ENCODE data around the gene FOXP1. TPM values are rescaled to one million over a fixed set of nuclear protein-coding genes. Genes with fewer than 3 reads are reported as not detected.

FOXP1 gene
- polyA plus RNA-seq, 1 donor from 2014 or later: 5.6 TPM

DNA sequence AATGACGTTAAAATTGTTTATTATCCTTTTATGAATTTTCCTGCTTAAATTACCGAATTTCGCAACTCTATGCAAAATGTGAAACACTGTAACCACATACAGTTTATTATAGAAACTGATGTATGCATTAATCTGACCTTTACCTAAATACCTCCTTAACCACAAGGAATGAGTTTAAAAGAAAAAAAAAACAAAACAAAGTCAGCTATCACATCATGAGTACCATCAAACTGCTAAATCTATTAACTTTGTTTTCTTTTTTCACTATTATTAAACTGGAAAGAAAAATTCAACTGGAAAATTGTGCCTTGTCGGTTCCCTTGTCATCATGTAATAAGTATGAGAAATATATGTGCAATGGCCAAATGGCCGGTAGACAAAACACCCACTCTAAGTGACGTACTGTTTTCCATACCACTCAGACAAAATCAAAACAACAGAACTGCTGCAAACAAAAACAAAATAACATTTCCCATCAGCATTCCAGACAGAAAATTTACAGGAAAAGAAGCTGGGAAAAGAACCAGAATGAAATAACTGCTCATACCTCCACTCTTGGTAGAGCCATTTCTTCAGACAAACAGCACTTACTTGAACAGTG is 415.3 kb downstream of the FOXP1 start:
- H3K79me2 ChIP-seq (replicated peaks; ENCODE audit: insufficient read depth, low read length): no peaks in the 10 kb centered on the region
- no peaks in the 10 kb centered on the region for H3K9me2 ChIP-seq (ENCODE audit: insufficient read depth, low read length)
- no peaks in the 10 kb centered on the region for H3K36me3 ChIP-seq (ENCODE audit: insufficient read depth, low read length)
- no peaks in the 10 kb centered on the region for H3F3A ChIP-seq (ENCODE audit: insufficient read depth, low read length, poor library complexity, severe bottlenecking)
- H3K9me3 ChIP-seq (ENCODE audit: low read length): no peaks in the 10 kb centered on the region
- no peak overlapping the region for H2AFZ ChIP-seq (ENCODE audit: low read depth, low read length)
- no peaks in the 10 kb centered on the region for H3K27me3 ChIP-seq (ENCODE audit: insufficient read depth, low read depth, low read length)
- H3K9ac ChIP-seq (ENCODE audit: low read length): no peak overlapping the region
- H4K20me1 ChIP-seq (ENCODE audit: insufficient read depth): no peaks in the 10 kb centered on the region
- H3K27ac ChIP-seq (ENCODE audit: low read length): no peak overlapping the region
- TF ChIP-seq MXI1 (conservative IDR thresholded peaks at IDR 0.05; ENCODE audit: poor library complexity, severe bottlenecking) (no peak), RAD21 (conservative IDR thresholded peaks at IDR 0.05) (no peak), POLR2AphosphoS5 (IDR thresholded peaks at IDR 0.05) (no peak), EP300 (conservative IDR thresholded peaks at IDR 0.05; ENCODE audit: poor library complexity, severe bottlenecking) (no peak)
- no peak overlapping the region for H3K4me3 ChIP-seq (ENCODE audit: low read length)
- H3K4me2 ChIP-seq (ENCODE audit: low read length): no peak overlapping the region

DNA sequence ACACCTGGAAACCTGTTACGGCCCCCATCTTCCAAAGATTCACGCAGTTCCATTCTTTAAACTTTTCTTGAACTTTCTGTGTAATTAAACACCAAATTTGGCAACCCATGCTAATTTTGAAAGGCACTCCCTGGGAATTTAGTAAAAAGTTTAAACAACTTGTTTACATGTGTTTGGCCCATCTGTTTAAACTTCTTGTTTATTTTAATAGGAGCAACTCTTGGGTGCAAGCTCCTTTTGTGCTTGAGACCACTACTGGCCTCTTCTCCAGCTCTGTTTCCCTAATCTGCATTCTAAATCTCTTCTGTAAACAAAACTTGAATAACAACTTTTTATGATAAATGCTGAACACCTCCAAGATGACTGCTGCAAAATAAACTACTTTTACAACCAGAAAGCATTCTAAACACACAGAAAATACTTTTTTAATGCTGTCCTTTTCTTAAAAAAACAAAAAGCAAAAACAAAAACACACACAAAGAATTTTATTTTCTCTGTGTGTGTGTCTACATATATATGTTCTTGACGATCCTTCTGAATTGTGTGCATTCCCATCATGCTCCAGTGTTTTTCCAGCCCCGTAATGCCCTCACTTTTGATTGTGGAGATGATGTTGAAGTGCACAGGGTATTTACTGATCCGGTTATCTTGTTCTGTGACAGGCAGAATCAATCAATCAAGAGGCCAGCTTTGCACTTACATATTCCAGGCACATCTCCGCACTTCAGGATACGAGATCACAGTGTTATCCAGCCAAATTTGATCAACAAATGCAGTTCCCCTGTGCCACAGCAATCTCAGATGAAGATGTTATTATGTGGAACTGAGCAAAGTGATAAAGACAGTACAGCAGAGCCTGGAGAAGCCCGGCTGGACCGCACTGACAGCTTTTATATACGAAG is 416.9 kb downstream of the FOXP1 start:
- Histone ChIP-seq H2AFZ (ENCODE audit: low read depth, low read length) (no peak overlapping the region), H3F3A (ENCODE audit: insufficient read depth, low read length, poor library complexity, severe bottlenecking) (no peaks in the 10 kb centered on the region), H4K20me1 (ENCODE audit: insufficient read depth) (no peaks in the 10 kb centered on the region), H3K9me3 (ENCODE audit: low read length) (no peaks in the 10 kb centered on the region), H3K27me3 (ENCODE audit: insufficient read depth, low read depth, low read length) (no peaks in the 10 kb centered on the region), H3K79me2 (replicated peaks; ENCODE audit: insufficient read depth, low read length) (no peaks in the 10 kb centered on the region), H3K4me3 (ENCODE audit: low read length) (peak overlapping the region; percentile 13), H3K27ac (ENCODE audit: low read length) (no peak overlapping the region), H3K36me3 (ENCODE audit: insufficient read depth, low read length) (no peaks in the 10 kb centered on the region), H3K4me2 (ENCODE audit: low read length) (peak overlapping the region; percentile 14), H3K9ac (ENCODE audit: low read length) (no peak overlapping the region), H3K9me2 (ENCODE audit: insufficient read depth, low read length) (no peaks in the 10 kb centered on the region)
- no peak for TF ChIP-seq POLR2AphosphoS5 (IDR thresholded peaks at IDR 0.05)
- no peak for TF ChIP-seq SMC3 (conservative IDR thresholded peaks at IDR 0.05; ENCODE audit: poor library complexity)
- TF ChIP-seq, protein P1, sequence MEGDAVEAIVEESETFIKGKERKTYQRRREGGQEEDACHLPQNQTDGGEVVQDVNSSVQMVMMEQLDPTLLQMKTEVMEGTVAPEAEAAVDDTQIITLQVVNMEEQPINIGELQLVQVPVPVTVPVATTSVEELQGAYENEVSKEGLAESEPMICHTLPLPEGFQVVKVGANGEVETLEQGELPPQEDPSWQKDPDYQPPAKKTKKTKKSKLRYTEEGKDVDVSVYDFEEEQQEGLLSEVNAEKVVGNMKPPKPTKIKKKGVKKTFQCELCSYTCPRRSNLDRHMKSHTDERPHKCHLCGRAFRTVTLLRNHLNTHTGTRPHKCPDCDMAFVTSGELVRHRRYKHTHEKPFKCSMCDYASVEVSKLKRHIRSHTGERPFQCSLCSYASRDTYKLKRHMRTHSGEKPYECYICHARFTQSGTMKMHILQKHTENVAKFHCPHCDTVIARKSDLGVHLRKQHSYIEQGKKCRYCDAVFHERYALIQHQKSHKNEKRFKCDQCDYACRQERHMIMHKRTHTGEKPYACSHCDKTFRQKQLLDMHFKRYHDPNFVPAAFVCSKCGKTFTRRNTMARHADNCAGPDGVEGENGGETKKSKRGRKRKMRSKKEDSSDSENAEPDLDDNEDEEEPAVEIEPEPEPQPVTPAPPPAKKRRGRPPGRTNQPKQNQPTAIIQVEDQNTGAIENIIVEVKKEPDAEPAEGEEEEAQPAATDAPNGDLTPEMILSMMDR (IDR thresholded peaks at IDR 0.05; ENCODE audit: poor library complexity, severe bottlenecking): no peak
- TF ChIP-seq TAF1 (IDR thresholded peaks at IDR 0.05; ENCODE audit: low read depth): no peak
- no peak for TF ChIP-seq EZH2 (IDR thresholded peaks at IDR 0.05; ENCODE audit: borderline replicate concordance, insufficient read depth, low read length, poor library complexity, severe bottlenecking)
- TF ChIP-seq, protein P2, sequence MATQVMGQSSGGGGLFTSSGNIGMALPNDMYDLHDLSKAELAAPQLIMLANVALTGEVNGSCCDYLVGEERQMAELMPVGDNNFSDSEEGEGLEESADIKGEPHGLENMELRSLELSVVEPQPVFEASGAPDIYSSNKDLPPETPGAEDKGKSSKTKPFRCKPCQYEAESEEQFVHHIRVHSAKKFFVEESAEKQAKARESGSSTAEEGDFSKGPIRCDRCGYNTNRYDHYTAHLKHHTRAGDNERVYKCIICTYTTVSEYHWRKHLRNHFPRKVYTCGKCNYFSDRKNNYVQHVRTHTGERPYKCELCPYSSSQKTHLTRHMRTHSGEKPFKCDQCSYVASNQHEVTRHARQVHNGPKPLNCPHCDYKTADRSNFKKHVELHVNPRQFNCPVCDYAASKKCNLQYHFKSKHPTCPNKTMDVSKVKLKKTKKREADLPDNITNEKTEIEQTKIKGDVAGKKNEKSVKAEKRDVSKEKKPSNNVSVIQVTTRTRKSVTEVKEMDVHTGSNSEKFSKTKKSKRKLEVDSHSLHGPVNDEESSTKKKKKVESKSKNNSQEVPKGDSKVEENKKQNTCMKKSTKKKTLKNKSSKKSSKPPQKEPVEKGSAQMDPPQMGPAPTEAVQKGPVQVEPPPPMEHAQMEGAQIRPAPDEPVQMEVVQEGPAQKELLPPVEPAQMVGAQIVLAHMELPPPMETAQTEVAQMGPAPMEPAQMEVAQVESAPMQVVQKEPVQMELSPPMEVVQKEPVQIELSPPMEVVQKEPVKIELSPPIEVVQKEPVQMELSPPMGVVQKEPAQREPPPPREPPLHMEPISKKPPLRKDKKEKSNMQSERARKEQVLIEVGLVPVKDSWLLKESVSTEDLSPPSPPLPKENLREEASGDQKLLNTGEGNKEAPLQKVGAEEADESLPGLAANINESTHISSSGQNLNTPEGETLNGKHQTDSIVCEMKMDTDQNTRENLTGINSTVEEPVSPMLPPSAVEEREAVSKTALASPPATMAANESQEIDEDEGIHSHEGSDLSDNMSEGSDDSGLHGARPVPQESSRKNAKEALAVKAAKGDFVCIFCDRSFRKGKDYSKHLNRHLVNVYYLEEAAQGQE (IDR thresholded peaks at IDR 0.05; ENCODE audit: borderline replicate concordance): no peak
- TF ChIP-seq EP300 (conservative IDR thresholded peaks at IDR 0.05; ENCODE audit: poor library complexity, severe bottlenecking): no peak
- no peak for TF ChIP-seq MXI1 (conservative IDR thresholded peaks at IDR 0.05; ENCODE audit: poor library complexity, severe bottlenecking)
- TF ChIP-seq RAD21 (conservative IDR thresholded peaks at IDR 0.05): no peak
